Measurements from ENCODE around the gene ROM1. TPM values are rescaled to one million over a fixed set of nuclear protein-coding genes. Genes with fewer than 3 reads are reported as not detected.

ROM1 gene
- total and polyA plus RNA-seq, 7 experiments from 2014 or later = 0.51 to 2.4 (median 1.8) TPM; not detected in 1

- Histone ChIP-seq H3K9me3 (ENCODE audit: control insufficient read depth in 2 of 3, low read length in 3 of 3) (no peaks in the 10 kb centered on the region), H3K27me3 (ENCODE audit: control insufficient read depth in 2 of 2, insufficient read depth in 2 of 2, low read length in 2 of 2) (no peaks in the 10 kb centered on the region), H3K36me3 (ENCODE audit: control insufficient read depth in 2 of 3, insufficient read depth in 3 of 3, low read length in 3 of 3) (peaks cover 0 to 59% (median 7%) of the 10 kb centered on the region in 3 experiments), H3K27ac (ENCODE audit: low read depth, low read length) (no peak overlapping the region), H3K4me1 (ENCODE audit: control insufficient read depth in 2 of 2, insufficient read depth in 2 of 2, low read length in 2 of 2) (peaks cover 19 to 32% of the 10 kb centered on the region in 2 donors), H3K4me3 (ENCODE audit: low read length) (no peak overlapping the region)
- no peak for DNase-seq
- peak overlapping the region in 3 of 10 donors; percentile 7 to 34 (median 10) for H3K4me3 Mint-ChIP-seq
- peak overlapping the region in 5 of 9 donors; percentile 18 to 72 (median 56) for H3K27ac Mint-ChIP-seq
- H3K36me3 Mint-ChIP-seq = peaks cover 0 to 27% (median 9%) of the 10 kb centered on the region in 5 donors
- ATAC-seq = no peak
- ChIA-PET CTCF (interaction anchor here (1.7 kb wide), 1 partner anchor 46 kb away, joined by 6 read pairs; no protein-coding TSS in a partner anchor), POLR2A (interaction anchor here (0.6 to 12.0 kb wide), 10 partner anchors 11 to 223 kb away, joined by 3 to 219 read pairs (median 6); partner anchors contain the start of genes B3GAT3, C11orf98, CSKMT and INTS5)
- H3K4me1 Mint-ChIP-seq = peaks cover 28 to 56% (median 47%) of the 10 kb centered on the region in 7 donors
- no peaks in the 10 kb centered on the region for H3K27me3 Mint-ChIP-seq
- intact Hi-C loops (cut with micrococcal nuclease) = no loop called here
- H3K9me3 Mint-ChIP-seq = no peaks in the 10 kb centered on the region
These were observed 4.3 kb upstream of the ROM1 start for GRCh38 chr11:62608776-62609175.

GRCh38 chr11:62610403-62610802 lies 2.7 kb upstream of the ROM1 start:
- Mint-ChIP-seq H3K9me3 (no peaks in the 10 kb centered on the region), H3K36me3 (peaks cover 0 to 25% (median 5%) of the 10 kb centered on the region in 5 donors), H3K27me3 (no peaks in the 10 kb centered on the region), H3K4me3 (peak overlapping the region; percentile 50 to 100 (median 82)), H3K4me1 (peaks cover 31 to 59% (median 52%) of the 10 kb centered on the region in 7 donors), H3K27ac (peak overlapping the region in 8 of 9 donors; percentile 48 to 97 (median 75))
- H3K4me3 ChIP-seq (ENCODE audit: low read length) = no peak overlapping the region
- ATAC-seq (no peak), DNase-seq (no peak)
- ChIA-PET POLR2A (interaction anchor here (1.0 to 12.0 kb wide), 13 partner anchors 11 to 231 kb away, joined by 3 to 219 read pairs (median 8); partner anchors contain the start of genes B3GAT3, C11orf98, CSKMT and HNRNPUL2), CTCF (interaction anchor here (0.6 to 4.1 kb wide), 6 partner anchors 10 to 246 kb away, joined by 3 to 27 read pairs (median 4); partner anchors contain the start of genes C11orf98, CSKMT and TUT1)
- no peaks in the 10 kb centered on the region for H3K9me3 ChIP-seq (ENCODE audit: control insufficient read depth in 2 of 3, low read length in 3 of 3)
- intact Hi-C loops (cut with micrococcal nuclease) = loop anchor here in 1 of 2 donors (5.0 kb wide), 1 partner anchor 232 kb away; no protein-coding TSS in a partner anchor
- H3K27me3 ChIP-seq (ENCODE audit: control insufficient read depth in 2 of 2, insufficient read depth in 2 of 2, low read length in 2 of 2) = no peaks in the 10 kb centered on the region
- H3K27ac ChIP-seq (ENCODE audit: low read depth, low read length) = peak overlapping the region; percentile 92
- H3K36me3 ChIP-seq (ENCODE audit: control insufficient read depth in 2 of 3, insufficient read depth in 3 of 3, low read length in 3 of 3) = peaks cover 0 to 54% (median 0%) of the 10 kb centered on the region in 3 experiments
- peaks cover 19 to 32% of the 10 kb centered on the region in 2 donors for H3K4me1 ChIP-seq (ENCODE audit: control insufficient read depth in 2 of 2, insufficient read depth in 2 of 2, low read length in 2 of 2)

- no peak for DNase-seq
- H3K27me3 ChIP-seq (ENCODE audit: control insufficient read depth in 2 of 2, insufficient read depth in 2 of 2, low read length in 2 of 2) = no peaks in the 10 kb centered on the region
- Mint-ChIP-seq H3K27ac (peak overlapping the region; percentile 93 to 100 (median 97)), H3K4me1 (peaks cover 31 to 59% (median 51%) of the 10 kb centered on the region in 7 donors), H3K9me3 (no peaks in the 10 kb centered on the region), H3K36me3 (peaks cover 0 to 25% (median 5%) of the 10 kb centered on the region in 5 donors), H3K27me3 (no peaks in the 10 kb centered on the region), H3K4me3 (peak overlapping the region; percentile 89 to 100 (median 96))
- peaks cover 19 to 32% of the 10 kb centered on the region in 2 donors for H3K4me1 ChIP-seq (ENCODE audit: control insufficient read depth in 2 of 2, insufficient read depth in 2 of 2, low read length in 2 of 2)
- peaks cover 0 to 51% (median 0%) of the 10 kb centered on the region in 3 experiments for H3K36me3 ChIP-seq (ENCODE audit: control insufficient read depth in 2 of 3, insufficient read depth in 3 of 3, low read length in 3 of 3)
- CTCF ChIA-PET = interaction anchor here (0.6 to 4.1 kb wide), 10 partner anchors 9 to 83 kb away, joined by 3 to 27 read pairs (median 4); partner anchors contain the start of genes B3GAT3, C11orf98, CSKMT and EEF1G
- no peak for ATAC-seq
- POLR2A ChIA-PET = interaction anchor here (0.8 to 12.0 kb wide), 18 partner anchors 10 to 245 kb away, joined by 3 to 219 read pairs (median 8); partner anchors contain the start of genes B3GAT3, C11orf98, CSKMT and EEF1G
- intact Hi-C loops (cut with micrococcal nuclease) = loop anchor here in 1 of 2 donors (5.0 kb wide), 1 partner anchor 231 kb away; no protein-coding TSS in a partner anchor
- peak overlapping the region; percentile 92 for H3K27ac ChIP-seq (ENCODE audit: low read depth, low read length)
- peak overlapping the region; percentile 99 for H3K4me3 ChIP-seq (ENCODE audit: low read length)
- H3K9me3 ChIP-seq (ENCODE audit: control insufficient read depth in 2 of 3, low read length in 3 of 3) = no peaks in the 10 kb centered on the region
These were observed 2.0 kb upstream of the ROM1 start for GRCh38 chr11:62610814-62611704.

GRCh38 chr11:62611705-62612365 lies 1.2 kb upstream of the ROM1 start:
- Histone ChIP-seq H3K4me1 (ENCODE audit: control insufficient read depth in 2 of 2, insufficient read depth in 2 of 2, low read length in 2 of 2) (peaks cover 19 to 32% of the 10 kb centered on the region in 2 donors), H3K4me3 (ENCODE audit: low read length) (peak overlapping the region; percentile 99), H3K27ac (ENCODE audit: low read depth, low read length) (peak overlapping the region; percentile 92), H3K27me3 (ENCODE audit: control insufficient read depth in 2 of 2, insufficient read depth in 2 of 2, low read length in 2 of 2) (no peaks in the 10 kb centered on the region), H3K36me3 (ENCODE audit: control insufficient read depth in 2 of 3, insufficient read depth in 3 of 3, low read length in 3 of 3) (peaks cover 0 to 53% (median 0%) of the 10 kb centered on the region in 3 experiments), H3K9me3 (ENCODE audit: control insufficient read depth in 2 of 3, low read length in 3 of 3) (no peaks in the 10 kb centered on the region)
- peak in 2 of 9 donors; percentile 60 to 62 for DNase-seq
- peaks cover 0 to 28% (median 5%) of the 10 kb centered on the region in 5 donors for H3K36me3 Mint-ChIP-seq
- no peaks in the 10 kb centered on the region for H3K27me3 Mint-ChIP-seq
- peaks cover 31 to 59% (median 51%) of the 10 kb centered on the region in 7 donors for H3K4me1 Mint-ChIP-seq
- ATAC-seq = peak; percentile 50
- H3K9me3 Mint-ChIP-seq = no peaks in the 10 kb centered on the region
- POLR2A ChIA-PET = interaction anchor here (0.5 to 12.0 kb wide), 18 partner anchors 9 to 250 kb away, joined by 3 to 219 read pairs (median 8); partner anchors contain the start of genes B3GAT3, C11orf98, CSKMT and EEF1G
- intact Hi-C loops (cut with micrococcal nuclease) = loop anchor here (1.0 to 5.0 kb wide), 15 partner anchors 10 to 230 kb away; partner anchors contain the start of genes C11orf98 (in 2 of the 2), CSKMT (in 2 of the 2), GANAB (in 2 of the 2) and MTA2 (in 1 of the 2)
- CTCF ChIA-PET = interaction anchor here (0.7 to 4.1 kb wide), 11 partner anchors 10 to 82 kb away, joined by 3 to 27 read pairs (median 4); partner anchors contain the start of genes B3GAT3, C11orf98, CSKMT and EEF1G
- H3K27ac Mint-ChIP-seq = peak overlapping the region; percentile 93 to 100 (median 97)
- H3K4me3 Mint-ChIP-seq = peak overlapping the region; percentile 89 to 100 (median 96)

- CTCF ChIA-PET = interaction anchor here (0.5 to 4.1 kb wide), 7 partner anchors 12 to 87 kb away, joined by 3 to 27 read pairs (median 3); partner anchors contain the start of genes C11orf98, CSKMT, MTA2 and TUT1
- H3K4me1 Mint-ChIP-seq = peaks cover 31 to 49% (median 41%) of the 10 kb centered on the region in 7 donors
- ATAC-seq (no peak), DNase-seq (no peak)
- no peaks in the 10 kb centered on the region for H3K9me3 Mint-ChIP-seq
- Histone ChIP-seq H3K4me1 (ENCODE audit: control insufficient read depth in 2 of 2, insufficient read depth in 2 of 2, low read length in 2 of 2) (peaks cover 19 to 29% of the 10 kb centered on the region in 2 donors), H3K27ac (ENCODE audit: low read depth, low read length) (peak overlapping the region; percentile 92), H3K36me3 (ENCODE audit: control insufficient read depth in 2 of 3, insufficient read depth in 3 of 3, low read length in 3 of 3) (peaks cover 0 to 47% (median 0%) of the 10 kb centered on the region in 3 experiments), H3K9me3 (ENCODE audit: control insufficient read depth in 2 of 3, low read length in 3 of 3) (no peaks in the 10 kb centered on the region), H3K4me3 (ENCODE audit: low read length) (no peak overlapping the region), H3K27me3 (ENCODE audit: control insufficient read depth in 2 of 2, insufficient read depth in 2 of 2, low read length in 2 of 2) (no peaks in the 10 kb centered on the region)
- H3K4me3 Mint-ChIP-seq = peak overlapping the region; percentile 47 to 99 (median 70)
- intact Hi-C loops (cut with micrococcal nuclease) = loop anchor here (2.0 to 5.0 kb wide), 3 partner anchors 33 to 229 kb away; partner anchors contain the start of genes C11orf98 (in 1 of the 2), CSKMT (in 1 of the 2) and GANAB (in 1 of the 2)
- POLR2A ChIA-PET = interaction anchor here (0.6 to 12.0 kb wide), 8 partner anchors 8 to 1225 kb away, joined by 3 to 219 read pairs (median 8); partner anchors contain the start of genes B3GAT3, C11orf98, CSKMT and GANAB
- H3K36me3 Mint-ChIP-seq = peaks cover 0 to 19% (median 0%) of the 10 kb centered on the region in 5 donors
- peak overlapping the region; percentile 64 to 95 (median 89) for H3K27ac Mint-ChIP-seq
- no peaks in the 10 kb centered on the region for H3K27me3 Mint-ChIP-seq
These were observed 278 bp downstream of the ROM1 start for GRCh38 chr11:62613291-62613778.
